Gastroesophageal sphincter (tissue), 3 donors: Measurements from ENCODE around the gene LRRC66.

Source experiments
- POLR2AphosphoS5 ChIP-seq: sonication (generic); formaldehyde crosslinking; IDR thresholded peaks from one replicate; pipeline ENCODE4 v1.6.1; 2017; ENCODE audit warnings: antibody characterized with exemption
- TF ChIP-seq, protein P1 (sequence below), 4 experiments: fragments of 200-600 bp in 2 of 4; fragments of 450-650 bp in 2 of 4; sonication (generic) in 1 of 4; IDR thresholded peaks; one replicate each; pipeline ENCODE4 v1.5.1; 2017 to 2019; ENCODE audit warnings: antibody characterized with exemption in 4 of 4, mild to moderate bottlenecking in 2 of 4, moderate library complexity in 2 of 4

DNA sequence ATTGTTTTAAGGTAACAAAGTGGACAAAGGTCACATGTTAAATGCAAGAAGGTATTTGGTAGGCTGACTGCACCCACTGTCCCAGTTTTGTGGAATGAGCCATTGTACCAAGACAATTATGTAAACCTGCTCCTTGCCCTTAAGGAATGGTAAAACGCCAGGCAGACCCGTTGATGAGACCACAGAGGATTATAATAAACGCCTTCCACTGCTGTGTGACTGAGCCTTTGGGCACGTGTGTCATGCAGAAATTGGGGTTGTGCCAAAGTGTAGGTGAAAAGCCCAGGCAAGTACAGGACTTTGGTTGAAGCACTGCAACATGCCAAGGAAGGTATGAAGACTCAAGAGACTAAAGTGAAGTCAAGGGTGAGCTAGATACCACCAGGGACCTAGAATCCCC lies 59.7 kb downstream of the LRRC66 start:
- TF ChIP-seq, protein P1, sequence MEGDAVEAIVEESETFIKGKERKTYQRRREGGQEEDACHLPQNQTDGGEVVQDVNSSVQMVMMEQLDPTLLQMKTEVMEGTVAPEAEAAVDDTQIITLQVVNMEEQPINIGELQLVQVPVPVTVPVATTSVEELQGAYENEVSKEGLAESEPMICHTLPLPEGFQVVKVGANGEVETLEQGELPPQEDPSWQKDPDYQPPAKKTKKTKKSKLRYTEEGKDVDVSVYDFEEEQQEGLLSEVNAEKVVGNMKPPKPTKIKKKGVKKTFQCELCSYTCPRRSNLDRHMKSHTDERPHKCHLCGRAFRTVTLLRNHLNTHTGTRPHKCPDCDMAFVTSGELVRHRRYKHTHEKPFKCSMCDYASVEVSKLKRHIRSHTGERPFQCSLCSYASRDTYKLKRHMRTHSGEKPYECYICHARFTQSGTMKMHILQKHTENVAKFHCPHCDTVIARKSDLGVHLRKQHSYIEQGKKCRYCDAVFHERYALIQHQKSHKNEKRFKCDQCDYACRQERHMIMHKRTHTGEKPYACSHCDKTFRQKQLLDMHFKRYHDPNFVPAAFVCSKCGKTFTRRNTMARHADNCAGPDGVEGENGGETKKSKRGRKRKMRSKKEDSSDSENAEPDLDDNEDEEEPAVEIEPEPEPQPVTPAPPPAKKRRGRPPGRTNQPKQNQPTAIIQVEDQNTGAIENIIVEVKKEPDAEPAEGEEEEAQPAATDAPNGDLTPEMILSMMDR (IDR thresholded peaks at IDR 0.05): no peak
- TF ChIP-seq POLR2AphosphoS5: no peak
